22Rv1 (cell line): Measurements from ENCODE around the gene SOX2.
"Not testable (repeated sequence)": the region's sequence is repeated elsewhere in the genome, so short reads cannot be mapped to it uniquely, and the experiment has no call there.

Experiments used
- H3K27ac ChIP-seq: fragments of 450-650 bp; 2 replicates; pipeline ENCODE4 v1.5.1; 2017
- CTCF ChIP-seq: fragments of 450-650 bp; IDR thresholded peaks from 2 replicates; pipeline ENCODE4 v1.5.1; 2017; ENCODE audit warnings: mild to moderate bottlenecking
- ZFX ChIP-seq: fragments of 450-650 bp; IDR thresholded peaks from 2 replicates; pipeline ENCODE4 v1.6.1; 2017; ENCODE audit warnings: antibody characterized with exemption, borderline replicate concordance

Gene SOX2

GRCh38 chr3:181753391-181753790 is 41.7 kb downstream of the SOX2 start:
- H3K27ac ChIP-seq = no peak overlapping the region
- TF ChIP-seq CTCF (no peak), ZFX (no peak)

DNA sequence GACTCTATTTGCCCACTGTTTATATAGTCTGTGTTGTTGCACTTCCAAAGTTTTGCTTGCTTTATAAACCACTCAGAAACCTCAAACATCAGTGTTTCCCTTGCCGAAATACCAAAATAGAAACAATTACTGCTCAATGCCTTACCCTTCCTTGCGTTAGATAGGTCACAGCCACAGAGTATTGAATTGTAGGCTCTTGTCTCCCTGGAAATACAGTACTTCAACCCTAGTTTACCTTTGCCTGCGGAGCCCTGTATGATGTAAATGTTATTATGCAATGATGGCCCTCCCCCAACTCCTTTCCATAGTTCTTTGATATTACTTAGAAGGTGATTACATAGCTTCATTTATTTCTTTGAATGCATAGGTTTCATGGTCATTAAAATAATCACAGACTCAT is 44.2 kb downstream of the SOX2 start:
- H3K27ac ChIP-seq = no peak overlapping the region
- TF ChIP-seq CTCF = no peak
- TF ChIP-seq ZFX = no peak

- no peak overlapping the region for H3K27ac ChIP-seq
- TF ChIP-seq CTCF (no peak), ZFX (no peak)
These were observed 45.0 kb downstream of the SOX2 start for GRCh38 chr3:181756645-181757297.

- no peak overlapping the region for H3K27ac ChIP-seq
- no peak for TF ChIP-seq ZFX
- no peak for TF ChIP-seq CTCF
These were observed 46.1 kb downstream of the SOX2 start for GRCh38 chr3:181757694-181758306.

- TF ChIP-seq ZFX = no peak
- TF ChIP-seq CTCF = no peak
- no peak overlapping the region for H3K27ac ChIP-seq
These were observed 50.2 kb downstream of the SOX2 start for GRCh38 chr3:181761906-181762305.

- H3K27ac ChIP-seq = not testable (repeated sequence)
These were observed 52.3 kb downstream of the SOX2 start for GRCh38 chr3:181764033-181764432.
